A673 (cell line): ENCODE data around the gene PAQR7. TPM values are rescaled to one million over a fixed set of nuclear protein-coding genes. Genes with fewer than 3 reads are reported as not detected.

ENCODE experiments used
- BruUV-seq: library from RNA; stranded (reverse); fragments of 400-500 nt; replicated peaks from 2 replicates; lab custom pipeline; 2021; lab: Mats Ljungman, UMichigan
- CTCF ChIA-PET: fragments of 300-600 bp; sonication (Branson Sonifier 250); formaldehyde crosslinking; loops from one replicate; lab custom pipeline; 2022; ENCODE audit warnings: antibody characterized with exemption; lab: Charles Lee
- POLR2A ChIA-PET: fragments of 300-600 bp; sonication (Branson Sonifier 250); formaldehyde crosslinking; loops from one replicate; lab custom pipeline; 2022; ENCODE audit warnings: antibody characterized with exemption; ENCODE audit not compliant: low non-redundant PET; lab: Charles Lee
- DNase-seq: peaks from one replicate; pipeline ENCODE4 v3.0.0-alpha.2; 2015; ENCODE audit warnings: low spot score
- H3K27ac ChIP-seq: fragments of 200-600 bp; sonication (generic); 2 replicates; pipeline ENCODE4 v1.5.1; 2016; ENCODE audit warnings: mixed run types, low read depth, mild to moderate bottlenecking, mixed read lengths, antibody characterized with exemption, low read length; ENCODE audit not compliant: poor library complexity, severe bottlenecking
- H3K27me3 ChIP-seq: fragments of 200-600 bp; sonication (generic); replicated peaks from 2 replicates; pipeline ENCODE4 v1.6.1; 2017; ENCODE audit warnings: mixed run types, low read depth, mild to moderate bottlenecking, mixed read lengths, antibody characterized with exemption, low read length; ENCODE audit not compliant: insufficient read depth, poor library complexity
- H3K36me3 ChIP-seq: fragments of 200-600 bp; sonication (generic); 2 replicates; pipeline ENCODE4 v1.6.1; 2016; ENCODE audit warnings: mixed run types, mild to moderate bottlenecking, mixed read lengths, antibody characterized with exemption, low read length; ENCODE audit not compliant: insufficient read depth, poor library complexity, severe bottlenecking
- H3K4me1 ChIP-seq: fragments of 200-600 bp; sonication (generic); 2 replicates; pipeline ENCODE4 v1.6.1; 2017; ENCODE audit warnings: mixed run types, mild to moderate bottlenecking, mixed read lengths, antibody characterized with exemption, low read length; ENCODE audit not compliant: insufficient read depth, poor library complexity, severe bottlenecking
- H3K4me3 ChIP-seq: fragments of 200-600 bp; sonication (generic); 2 replicates; pipeline ENCODE4 v1.5.1; 2016; ENCODE audit warnings: low read depth, mixed run types, mild to moderate bottlenecking, mixed read lengths, low read length; ENCODE audit not compliant: poor library complexity, severe bottlenecking
- H3K9me3 ChIP-seq: fragments of 200-600 bp; sonication (generic); 2 replicates; pipeline ENCODE4 v1.6.1; 2016; ENCODE audit warnings: mixed run types, low read depth, mild to moderate bottlenecking, mixed read lengths, antibody characterized with exemption, low read length; ENCODE audit not compliant: poor library complexity, severe bottlenecking
- CTCF ChIP-seq: fragments of 300-800, 200-600 bp; sonication (generic); conservative IDR thresholded peaks from 2 replicates; pipeline ENCODE4 v1.5.1; 2017; ENCODE audit warnings: low read depth, mild to moderate bottlenecking, antibody characterized with exemption, low read length, moderate library complexity, mixed read lengths
- EZH2 ChIP-seq: fragments of 200-600 bp; sonication (generic); IDR thresholded peaks from 2 replicates; pipeline ENCODE4 v1.6.1; 2017; ENCODE audit warnings: borderline replicate concordance, low read depth, mild to moderate bottlenecking, mixed read lengths, antibody characterized with exemption, low read length; ENCODE audit not compliant: poor library complexity, severe bottlenecking
- intact Hi-C: fragments of 100-400 bp; cut with micrococcal nuclease; formaldehyde crosslinking; loops from one replicate; pipeline ENCODE4 v1.10.0; 2022; ENCODE audit not compliant: unreplicated experiment
- total RNA-seq: library from RNA; stranded (reverse); gene quantifications from 2 replicates; pipeline ENCODE4 v1.2.3, GENCODE V29; 2021

The PAQR7 gene
- total RNA-seq, 1 experiment from 2014 or later: 2.9 TPM

DNA sequence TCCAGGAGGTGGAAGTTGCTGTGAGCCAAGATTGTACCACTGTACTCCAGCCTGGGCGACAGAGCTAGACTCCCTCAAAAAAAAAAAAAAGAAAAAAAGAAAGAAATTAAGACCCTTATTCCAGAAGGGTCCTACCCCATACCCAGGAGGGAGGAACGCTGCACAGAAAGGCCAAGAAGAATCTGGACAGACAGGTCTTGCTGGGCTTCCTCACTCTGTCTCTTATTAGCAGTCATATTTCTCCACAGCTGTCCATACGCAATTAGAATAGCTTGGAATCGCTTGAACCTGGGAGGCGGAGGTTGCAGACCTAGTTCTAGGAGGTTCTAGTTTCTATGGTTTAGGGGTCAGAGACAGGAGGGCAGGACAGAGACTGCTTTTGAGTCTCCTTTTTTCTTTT, 3.2 kb upstream of the PAQR7 start:
- Histone ChIP-seq H3K36me3 (no peaks in the 10 kb centered on the region), H3K27ac (no peak overlapping the region), H3K4me1 (peaks cover 7% of the 10 kb centered on the region), H3K9me3 (no peaks in the 10 kb centered on the region), H3K27me3 (no peaks in the 10 kb centered on the region), H3K4me3 (no peak overlapping the region)
- no peak for DNase-seq
- intact Hi-C loops: no loop called here
- CTCF ChIA-PET: interaction anchor here (0.6 kb wide), 2 partner anchors 43 to 158 kb away, joined by 3 read pairs; no protein-coding TSS in a partner anchor
- TF ChIP-seq CTCF (no peak), EZH2 (no peak)
- POLR2A ChIA-PET: no interaction called here
- no TSS peak for BruUV-seq

- no TSS peak for BruUV-seq
- Histone ChIP-seq H3K27ac (no peak overlapping the region), H3K27me3 (no peaks in the 10 kb centered on the region), H3K4me1 (peaks cover 7% of the 10 kb centered on the region), H3K36me3 (no peaks in the 10 kb centered on the region), H3K4me3 (no peak overlapping the region), H3K9me3 (no peaks in the 10 kb centered on the region)
- ChIA-PET POLR2A (interaction anchor here (0.5 kb wide), 1 partner anchor 12 kb away, joined by 11 read pairs; no protein-coding TSS in a partner anchor), CTCF (no interaction called here)
- intact Hi-C loops: no loop called here
- no peak for DNase-seq
- no peak for TF ChIP-seq CTCF
- no peak for TF ChIP-seq EZH2
Observed at GRCh38 chr1:25877155-25877554, 1.6 kb upstream of the PAQR7 start.

- ChIA-PET POLR2A (no interaction called here), CTCF (no interaction called here)
- no TSS peak for BruUV-seq
- H3K4me1 ChIP-seq: peaks cover 7% of the 10 kb centered on the region
- TF ChIP-seq CTCF (no peak), EZH2 (no peak)
- intact Hi-C loops: no loop called here
- H3K4me3 ChIP-seq: no peak overlapping the region
- H3K27ac ChIP-seq: no peak overlapping the region
- H3K9me3 ChIP-seq: no peaks in the 10 kb centered on the region
- no peaks in the 10 kb centered on the region for H3K27me3 ChIP-seq
- no peak for DNase-seq
- no peaks in the 10 kb centered on the region for H3K36me3 ChIP-seq
Observed at GRCh38 chr1:25876693-25877077, 1.2 kb upstream of the PAQR7 start.
